Lower leg skin (tissue), 4 donors: ENCODE measurements around the gene BMS1. TPM values are rescaled to one million over a fixed set of nuclear protein-coding genes. Genes with fewer than 3 reads are reported as not detected.

Experiments used
- DNase-seq, 2 donors: peaks; one replicate each; pipeline ENCODE4 v3.0.0-alpha.2; 2019; ENCODE audit warnings: low spot score in 2 of 2
- H3K4me3 ChIP-seq: fragments of 200-600 bp; sonication (generic); 2 replicates; pipeline ENCODE4 v1.5.1; 2017; ENCODE audit warnings: mild to moderate bottlenecking, low read depth; ENCODE audit not compliant: poor library complexity, severe bottlenecking
- CTCF ChIP-seq, 3 donors: fragments of 450-650 bp; IDR thresholded peaks; one replicate each; pipeline ENCODE4 v1.5.1; 2016; ENCODE audit warnings: antibody characterized with exemption in 3 of 3, mild to moderate bottlenecking in 3 of 3, moderate library complexity in 2 of 3
- POLR2A ChIP-seq, 2 donors: fragments of 450-650 bp; IDR thresholded peaks; one replicate each; pipeline ENCODE4 v1.6.1; 2016 to 2017; ENCODE audit warnings: antibody characterized with exemption in 2 of 2, mild to moderate bottlenecking in 1 of 2, moderate library complexity in 1 of 2
- WGBS, 2 donors: methylation state at CpG; one replicate each; pipeline ENCODE4 v1.1.5; 2018; 5-methylcytosine and 5-hydroxymethylcytosine counted together
- intact Hi-C: fragments of 100-400 bp; cut with DNase I; formaldehyde crosslinking; loops from one replicate; pipeline ENCODE4 v1.15.0; 2023; ENCODE audit warnings: low total_unique reads
- total RNA-seq, 4 donors: library from RNA; depleted of rRNA; stranded (reverse); fragments of >200 nt; gene quantifications; one replicate each; pipeline ENCODE4 v1.1.0, GENCODE V29; 2016

BMS1 gene
- total RNA-seq, 4 donors from 2014 or later: 13.4 to 17.7 (median 17.2) TPM

GRCh38 chr10:42878134-42878820 is 95.7 kb downstream of the BMS1 start:
- intact Hi-C loops: no loop called here
- H3K4me3 ChIP-seq: no peak overlapping the region
- 92 to 95% methylated on average over 9 to 13 of the region's 13 CpGs for WGBS, 2 donors
- DNase-seq: no peak
- TF ChIP-seq POLR2A (IDR thresholded peaks at IDR 0.05) (no peak), CTCF (IDR thresholded peaks at IDR 0.05) (no peak)

- TF ChIP-seq CTCF (IDR thresholded peaks at IDR 0.05): no peak
- no peak for TF ChIP-seq POLR2A (IDR thresholded peaks at IDR 0.05)
- no peak for DNase-seq
- intact Hi-C loops: no loop called here
- WGBS, 2 donors: 67 to 73% methylated on average over 3 of the region's 3 CpGs
- no peak overlapping the region for H3K4me3 ChIP-seq
Observed at GRCh38 chr10:42878821-42879195, 96.2 kb downstream of the BMS1 start.

- H3K4me3 ChIP-seq: no peak overlapping the region
- intact Hi-C loops: no loop called here
- WGBS, 2 donors: 73 to 78% methylated on average over 28 to 29 of the region's 30 CpGs
- no peak for TF ChIP-seq POLR2A (IDR thresholded peaks at IDR 0.05)
- no peak for TF ChIP-seq CTCF (IDR thresholded peaks at IDR 0.05)
- no peak for DNase-seq
Observed at GRCh38 chr10:42879380-42880254, 97.0 kb downstream of the BMS1 start.

GRCh38 chr10:42880255-42880620 is 97.6 kb downstream of the BMS1 start:
- intact Hi-C loops: no loop called here

GRCh38 chr10:42882597-42882996 is 100.0 kb downstream of the BMS1 start:
- intact Hi-C loops: no loop called here
- no peak overlapping the region for H3K4me3 ChIP-seq
- TF ChIP-seq CTCF (IDR thresholded peaks at IDR 0.05): no peak
- TF ChIP-seq POLR2A (IDR thresholded peaks at IDR 0.05): no peak
- no peak for DNase-seq
- WGBS, 2 donors: 88 to 95% methylated on average over 3 of the region's 3 CpGs

More at GRCh38 chr10:42880255-42880620, 97.6 kb downstream of the BMS1 start:
- DNase-seq: no peak
- WGBS, 2 donors: 88 to 92% methylated on average over 16 of the region's 16 CpGs
- no peak for TF ChIP-seq CTCF (IDR thresholded peaks at IDR 0.05)
- TF ChIP-seq POLR2A (IDR thresholded peaks at IDR 0.05): no peak
- no peak overlapping the region for H3K4me3 ChIP-seq

Other genes with a start within 250 kb of the BMS1 start
- gene ZNF33B, start 144.2 kb upstream of the BMS1 start, total RNA-seq: 10 to 100 TPM; 14.7 to 35.9 (median 17.8) TPM